GM18508 (cell line): ENCODE results near the gene TRANK1.
"Not testable (repeated sequence)": the region's sequence is repeated elsewhere in the genome, so short reads cannot be mapped to it uniquely, and the experiment has no call there.

Source experiments
- ATAC-seq: cut with Tn5 transposase; IDR thresholded peaks from one replicate; pipeline ENCODE4 v1.9.1; 2021; ENCODE audit warnings: moderate number of reproducible peaks; ENCODE audit not compliant: insufficient read depth, unreplicated experiment

TRANK1 gene

GRCh38 chr3:36894914-36895313 is 49.9 kb downstream of the TRANK1 start:
- no peak for ATAC-seq

DNA sequence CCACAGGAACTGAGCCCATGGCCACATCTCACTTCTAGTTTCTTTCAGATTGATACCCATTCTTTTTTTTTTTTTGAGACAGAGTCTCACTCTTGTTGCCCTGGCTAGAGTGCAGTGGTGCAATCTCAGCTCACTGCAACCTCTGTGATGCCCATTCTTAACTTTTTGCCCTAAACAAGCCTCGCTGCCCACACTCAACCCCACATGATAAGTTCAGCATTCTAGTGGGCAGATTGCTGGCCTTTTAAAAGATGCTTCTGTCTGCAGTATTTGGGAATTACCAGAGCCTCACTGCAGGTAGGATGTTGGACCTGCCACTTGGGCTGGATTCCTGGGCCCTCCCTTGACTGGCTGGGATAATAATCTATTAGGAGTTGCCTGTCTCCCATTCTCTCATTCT is 51.0 kb downstream of the TRANK1 start:
- peak; percentile 23 for ATAC-seq

- ATAC-seq, result peak; percentile 40
Measured at GRCh38 chr3:36893137-36893557, 51.7 kb downstream of the TRANK1 start.

DNA sequence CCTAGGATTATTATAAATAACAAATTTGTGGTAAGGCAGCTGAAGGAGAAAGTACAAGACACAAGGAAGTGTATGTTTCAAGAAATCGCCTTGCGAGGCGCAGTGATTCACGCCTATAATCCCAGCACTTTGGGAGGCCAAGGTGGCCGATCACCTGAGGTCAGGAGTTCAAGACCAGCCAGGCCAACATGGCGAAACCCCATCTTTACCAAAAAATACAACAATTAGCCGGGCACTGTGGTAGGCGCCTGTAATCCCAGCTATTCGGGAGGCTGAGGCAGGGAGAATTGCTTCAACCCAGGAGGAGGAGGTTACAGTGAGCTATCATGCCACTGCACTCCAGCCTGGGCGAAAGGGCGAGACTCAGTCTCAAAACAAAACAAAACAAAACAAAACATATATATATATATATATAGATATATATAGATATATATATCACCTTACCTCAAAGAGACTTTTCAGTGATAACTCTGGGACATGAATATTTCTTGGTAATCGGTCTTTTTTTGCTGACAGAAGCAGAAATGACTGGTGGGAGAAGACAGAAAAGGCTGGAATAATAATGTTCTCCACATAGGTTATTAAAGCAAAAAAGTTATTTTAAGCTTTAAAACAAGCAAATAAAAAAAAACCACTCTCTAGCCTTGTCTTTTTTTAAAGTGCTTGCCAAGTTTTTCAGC is 52.3 kb downstream of the TRANK1 start:
- no peak for ATAC-seq

- peak; percentile 49 for ATAC-seq
Measured at GRCh38 chr3:36891701-36892160, 53.1 kb downstream of the TRANK1 start.

DNA sequence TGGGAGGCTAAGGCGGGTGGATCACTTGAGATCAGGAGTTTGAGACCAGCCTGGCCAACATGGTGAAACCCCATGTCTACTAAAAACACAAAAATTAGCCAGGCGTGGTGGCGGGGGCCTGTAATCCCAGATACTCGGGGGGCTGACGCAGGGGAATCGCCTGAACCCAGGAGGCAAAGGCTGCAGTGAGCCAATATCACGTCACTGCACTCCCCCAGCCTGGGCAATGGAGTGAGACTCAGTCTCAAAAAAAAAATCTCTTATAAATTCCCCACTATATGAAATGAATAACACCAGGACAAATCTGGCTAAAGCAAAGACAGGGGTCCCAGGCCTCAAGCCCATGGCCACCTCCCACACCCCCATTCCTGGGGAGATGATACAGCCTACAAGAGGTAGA is 53.8 kb downstream of the TRANK1 start:
- not testable (repeated sequence) for ATAC-seq

DNA sequence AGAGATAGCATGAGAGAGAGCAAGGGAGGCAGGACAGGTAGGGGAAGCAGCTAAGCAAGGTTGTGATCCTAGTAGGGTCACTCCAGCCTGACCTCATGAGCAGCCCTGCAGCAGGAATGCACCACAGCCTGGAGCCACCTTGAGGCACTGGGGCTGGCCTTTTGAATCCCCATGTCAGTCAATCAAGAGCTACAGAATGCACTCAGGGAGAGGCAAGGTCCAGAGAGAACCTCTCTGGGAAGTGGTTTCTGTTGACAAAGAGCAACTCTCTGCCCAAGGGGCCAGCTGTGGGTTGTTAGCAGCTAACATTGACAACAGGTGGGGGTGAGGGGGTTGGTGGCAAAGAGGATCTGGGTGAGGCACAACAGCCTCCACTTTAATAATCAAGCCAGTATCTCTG is 54.6 kb downstream of the TRANK1 start:
- ATAC-seq, result no peak

- ATAC-seq, result no peak
Measured at GRCh38 chr3:36881735-36882134, 63.1 kb downstream of the TRANK1 start.

DNA sequence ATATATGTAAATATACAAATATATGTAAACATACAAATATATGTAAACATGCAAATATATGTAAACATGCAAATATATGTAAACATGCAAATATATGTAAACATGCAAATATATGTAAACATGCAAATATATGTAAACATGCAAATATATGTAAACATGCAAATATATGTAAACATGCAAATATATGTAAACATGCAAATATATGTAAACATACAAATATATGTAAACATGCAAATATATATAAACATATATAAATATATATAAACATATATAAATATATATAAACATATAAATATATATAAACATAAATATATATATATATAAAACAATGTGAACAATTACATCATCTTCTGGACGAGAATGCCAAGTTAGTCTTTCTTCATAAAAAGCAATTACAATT is 65.0 kb downstream of the TRANK1 start:
- ATAC-seq, result not testable (repeated sequence)

GRCh38 chr3:36877930-36878685 is 66.7 kb downstream of the TRANK1 start:
- ATAC-seq, result no peak

- peak; percentile 97 for ATAC-seq
Measured at GRCh38 chr3:36876181-36876936, 68.5 kb downstream of the TRANK1 start.

- no peak for ATAC-seq
Measured at GRCh38 chr3:36875397-36875796, 69.5 kb downstream of the TRANK1 start.

DNA sequence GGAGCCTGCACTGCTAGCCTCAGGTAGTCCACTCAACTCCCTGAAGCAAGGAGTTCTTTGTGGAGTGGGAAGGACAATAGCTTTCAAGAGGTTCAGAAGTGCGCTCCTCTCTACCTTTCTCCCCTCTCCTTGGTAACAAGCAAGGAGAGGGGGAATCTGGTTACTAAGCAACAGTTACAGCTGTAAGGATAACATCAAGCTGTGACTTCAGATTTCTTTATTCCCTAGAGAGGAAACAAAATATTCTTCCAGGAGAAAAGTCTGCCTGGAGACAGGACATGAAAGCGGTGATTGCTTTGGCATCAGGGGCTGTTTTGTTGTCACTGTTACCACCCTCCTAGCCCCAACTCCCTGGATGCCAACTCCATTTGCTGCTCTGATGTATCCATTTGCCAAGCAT is 70.4 kb downstream of the TRANK1 start:
- no peak for ATAC-seq

- ATAC-seq, result no peak
Measured at GRCh38 chr3:36871379-36872126, 73.3 kb downstream of the TRANK1 start.

- peak; percentile 76 for ATAC-seq
Measured at GRCh38 chr3:36868614-36869436, 76.0 kb downstream of the TRANK1 start.

- ATAC-seq, result no peak
Measured at GRCh38 chr3:36867810-36868209, 77.0 kb downstream of the TRANK1 start.

GRCh38 chr3:36866368-36866767 is 78.5 kb downstream of the TRANK1 start:
- ATAC-seq, result no peak

DNA sequence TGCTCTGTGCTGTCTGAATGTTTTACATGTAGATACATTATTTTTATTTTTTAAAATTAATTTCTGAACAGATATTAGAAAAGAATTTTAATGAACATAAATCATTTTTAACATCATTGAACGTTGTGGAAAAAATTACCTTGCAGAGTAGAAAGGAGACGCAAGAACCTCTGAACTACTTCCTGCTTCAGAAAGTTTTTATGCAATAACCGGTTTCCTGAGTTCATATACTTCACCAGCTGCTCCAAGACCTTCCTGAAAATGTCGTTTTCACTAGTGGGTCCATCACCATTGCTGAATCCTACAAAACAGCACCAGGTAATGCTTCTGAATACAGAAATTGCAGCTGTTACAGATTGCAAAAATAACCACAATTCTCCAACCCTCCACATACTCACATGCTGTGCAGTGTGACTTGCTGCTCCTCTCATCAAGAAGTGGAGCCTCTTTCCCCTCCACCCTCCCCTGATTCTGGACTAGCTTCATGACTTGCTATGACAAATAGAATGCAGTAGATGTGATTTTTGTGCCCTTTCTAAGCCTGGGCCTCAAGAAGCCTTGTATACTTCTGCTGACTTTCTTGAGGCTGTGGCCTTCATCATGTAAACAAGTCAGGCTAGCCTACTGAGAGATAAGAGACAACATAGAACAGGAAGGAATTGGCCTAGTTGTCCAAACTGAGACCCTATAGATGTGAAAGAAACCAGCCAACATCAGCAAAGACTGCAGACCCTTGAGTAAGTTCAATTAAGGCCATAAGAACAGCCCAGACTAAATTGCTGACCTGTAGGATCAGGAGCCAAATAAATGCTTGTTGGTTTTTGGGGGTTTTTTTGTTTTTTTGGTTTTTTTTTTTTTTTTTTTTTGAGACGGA is 80.4 kb downstream of the TRANK1 start:
- ATAC-seq, result no peak
